Subcutaneous abdominal adipose tissue (tissue), 5 donors: ENCODE measurements around the gene FITM1.

Source experiments
- H3K27ac ChIP-seq: one replicate; pipeline ENCODE4 v1.7.0; 2013; ENCODE audit warnings: low read depth, mild to moderate bottlenecking, inconsistent platforms, low read length, moderate library complexity
- H3K27me3 ChIP-seq, 5 donors: one replicate each; pipeline ENCODE4 v1.7.0; 2013; ENCODE audit warnings: low read length in 5 of 5, inconsistent platforms in 1 of 5; ENCODE audit not compliant: control insufficient read depth in 5 of 5, insufficient read depth in 4 of 5
- H3K36me3 ChIP-seq, 5 donors: one replicate each; pipeline ENCODE4 v1.7.0; 2013; ENCODE audit warnings: low read length in 5 of 5; ENCODE audit not compliant: control insufficient read depth in 5 of 5, insufficient read depth in 5 of 5
- H3K4me1 ChIP-seq, 5 donors: one replicate each; pipeline ENCODE4 v1.7.0; 2013; ENCODE audit warnings: low read length in 5 of 5, mild to moderate bottlenecking in 3 of 5, moderate library complexity in 1 of 5; ENCODE audit not compliant: control insufficient read depth in 5 of 5, insufficient read depth in 5 of 5
- H3K4me3 ChIP-seq, 5 donors: one replicate each; pipeline ENCODE4 v1.7.0; 2013; ENCODE audit warnings: low read length in 5 of 5, low read depth in 1 of 5
- H3K9ac ChIP-seq, 5 donors: one replicate each; pipeline ENCODE4 v1.7.0; 2013; ENCODE audit warnings: low read length in 5 of 5, mild to moderate bottlenecking in 4 of 5, moderate library complexity in 3 of 5
- H3K9me3 ChIP-seq, 5 donors: one replicate each; pipeline ENCODE4 v1.7.0; 2013; ENCODE audit warnings: low read length in 5 of 5; ENCODE audit not compliant: control insufficient read depth in 5 of 5
- donor health status: healthy.
- donor health status: healthy.
- donor health status: healthy.
- donor health status: healthy.
- donor health status: healthy.

Gene FITM1

DNA sequence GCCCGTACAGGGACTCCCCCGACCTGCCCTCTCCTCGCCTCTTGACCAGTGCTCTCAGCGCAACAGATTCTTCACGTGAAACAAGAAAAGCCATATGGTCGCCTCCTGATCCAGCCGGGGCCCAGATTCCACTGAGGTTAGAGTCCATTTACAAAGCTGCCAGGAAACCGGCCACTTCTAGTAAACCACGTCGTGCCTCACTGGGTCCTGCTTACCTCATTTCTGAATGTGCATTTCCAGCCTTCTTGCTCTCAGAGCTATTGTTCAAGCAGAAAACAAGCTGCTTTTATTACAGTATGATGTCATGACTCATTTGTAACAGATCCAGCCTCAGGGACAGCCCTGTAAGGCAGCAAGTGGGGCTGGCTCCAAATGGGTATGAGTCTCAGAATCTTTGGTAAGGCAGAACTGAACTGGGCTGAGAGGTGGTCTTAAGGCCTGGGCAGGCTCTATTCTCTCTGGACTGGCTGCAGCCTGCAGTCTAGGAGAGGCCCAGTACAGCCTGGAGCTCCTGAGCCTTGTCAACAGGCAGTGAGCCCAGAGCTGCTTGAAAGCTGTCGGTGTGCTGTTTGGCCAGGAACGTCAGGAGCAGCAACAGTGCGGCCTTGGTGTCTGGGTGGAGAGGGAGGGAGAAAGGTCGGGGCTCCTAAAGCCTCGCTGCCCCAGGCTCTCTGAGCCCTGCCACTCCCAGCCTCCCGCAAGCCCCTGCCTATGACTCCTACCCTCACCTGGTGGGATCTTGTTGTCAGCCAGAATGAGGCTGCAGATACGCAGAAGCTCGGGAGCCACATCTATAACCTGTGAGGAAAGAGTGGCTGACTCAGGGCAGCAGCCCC, 49.7 kb downstream of the FITM1 start:
- H3K4me1 ChIP-seq = no peaks in the 10 kb centered on the region
- H3K9me3 ChIP-seq = no peaks in the 10 kb centered on the region
- H3K4me3 ChIP-seq = no peak overlapping the region
- H3K27ac ChIP-seq = peak overlapping the region; percentile 10
- no peaks in the 10 kb centered on the region for H3K27me3 ChIP-seq
- H3K36me3 ChIP-seq = peaks cover 0 to 95% (median 87%) of the 10 kb centered on the region in 5 donors
- peak overlapping the region in 1 of 5 donors; percentile 37 for H3K9ac ChIP-seq

- Histone ChIP-seq H3K27ac (no peak overlapping the region), H3K4me3 (no peak overlapping the region), H3K9ac (no peak overlapping the region), H3K36me3 (peaks cover 0 to 100% (median 95%) of the 10 kb centered on the region in 5 donors), H3K27me3 (no peaks in the 10 kb centered on the region), H3K4me1 (no peaks in the 10 kb centered on the region), H3K9me3 (no peaks in the 10 kb centered on the region)
These were observed 51.1 kb downstream of the FITM1 start for GRCh38 chr14:24181371-24182077.
